DMS53 (cell line): ENCODE measurements around the gene SLC6A8.
"Not testable (repeated sequence)": the region's sequence is repeated elsewhere in the genome, so short reads cannot be mapped to it uniquely, and the experiment has no call there.

Experiments used
- DNase-seq: peaks from one replicate; lab custom pipeline; 2025; lab: John Stamatoyannopoulos, UW

SLC6A8 gene

DNA sequence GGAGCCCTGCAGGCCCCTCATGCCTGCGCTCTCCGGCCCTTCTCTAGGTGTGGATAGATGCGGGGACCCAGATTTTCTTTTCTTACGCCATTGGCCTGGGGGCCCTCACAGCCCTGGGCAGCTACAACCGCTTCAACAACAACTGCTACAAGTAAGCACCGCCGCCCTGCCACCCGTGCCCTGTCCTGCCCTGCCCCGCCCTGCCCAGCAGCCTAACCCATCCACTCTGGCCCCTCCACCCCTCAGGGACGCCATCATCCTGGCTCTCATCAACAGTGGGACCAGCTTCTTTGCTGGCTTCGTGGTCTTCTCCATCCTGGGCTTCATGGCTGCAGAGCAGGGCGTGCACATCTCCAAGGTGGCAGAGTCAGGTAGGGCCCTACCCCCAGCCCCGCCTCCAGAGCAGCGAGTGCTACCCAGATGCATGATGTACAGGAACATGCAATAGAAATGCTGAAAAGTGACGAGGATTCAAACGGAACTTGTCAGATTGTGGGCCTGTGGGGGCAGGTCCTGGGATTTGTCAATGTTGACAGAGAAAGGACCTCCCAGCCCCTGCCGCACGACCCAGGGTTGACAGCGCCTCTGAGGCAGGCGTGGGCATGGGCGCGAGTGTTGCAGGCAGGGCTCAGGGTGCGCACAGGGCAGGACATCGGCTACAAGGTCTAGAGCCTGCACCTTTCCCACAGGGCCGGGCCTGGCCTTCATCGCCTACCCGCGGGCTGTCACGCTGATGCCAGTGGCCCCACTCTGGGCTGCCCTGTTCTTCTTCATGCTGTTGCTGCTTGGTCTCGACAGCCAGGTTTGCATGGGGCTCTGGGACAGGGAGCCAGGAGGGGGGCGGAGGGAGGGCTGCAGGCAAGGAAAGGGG is 5.7 kb downstream of the SLC6A8 start:
- DNase-seq, result no peak

DNA sequence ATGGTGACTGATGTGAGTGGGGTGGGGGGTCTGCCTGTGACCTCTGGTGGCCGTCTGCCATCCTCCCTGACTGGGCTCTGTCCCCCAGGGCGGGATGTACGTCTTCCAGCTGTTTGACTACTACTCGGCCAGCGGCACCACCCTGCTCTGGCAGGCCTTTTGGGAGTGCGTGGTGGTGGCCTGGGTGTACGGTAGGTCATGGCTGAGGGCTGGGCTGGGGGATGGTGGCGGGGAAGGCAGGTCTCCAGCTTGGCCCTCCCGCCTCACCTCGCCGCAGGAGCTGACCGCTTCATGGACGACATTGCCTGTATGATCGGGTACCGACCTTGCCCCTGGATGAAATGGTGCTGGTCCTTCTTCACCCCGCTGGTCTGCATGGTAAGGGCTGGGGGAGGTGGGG is 6.5 kb downstream of the SLC6A8 start:
- not testable (repeated sequence) for DNase-seq

DNA sequence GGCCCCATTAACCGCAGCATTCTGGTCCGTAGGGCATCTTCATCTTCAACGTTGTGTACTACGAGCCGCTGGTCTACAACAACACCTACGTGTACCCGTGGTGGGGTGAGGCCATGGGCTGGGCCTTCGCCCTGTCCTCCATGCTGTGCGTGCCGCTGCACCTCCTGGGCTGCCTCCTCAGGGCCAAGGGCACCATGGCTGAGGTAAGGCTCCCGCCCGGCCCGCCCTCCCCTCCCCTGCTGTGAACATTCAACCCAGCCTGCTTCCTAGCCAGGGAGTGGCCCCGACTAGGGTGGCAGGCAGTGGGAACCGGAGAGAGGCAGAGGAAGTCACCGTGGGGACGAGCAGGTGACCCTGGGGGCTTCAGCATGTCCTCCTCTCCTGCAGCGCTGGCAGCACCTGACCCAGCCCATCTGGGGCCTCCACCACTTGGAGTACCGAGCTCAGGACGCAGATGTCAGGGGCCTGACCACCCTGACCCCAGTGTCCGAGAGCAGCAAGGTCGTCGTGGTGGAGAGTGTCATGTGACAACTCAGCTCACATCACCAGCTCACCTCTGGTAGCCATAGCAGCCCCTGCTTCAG is 7.1 kb downstream of the SLC6A8 start:
- DNase-seq, result no peak

DNA sequence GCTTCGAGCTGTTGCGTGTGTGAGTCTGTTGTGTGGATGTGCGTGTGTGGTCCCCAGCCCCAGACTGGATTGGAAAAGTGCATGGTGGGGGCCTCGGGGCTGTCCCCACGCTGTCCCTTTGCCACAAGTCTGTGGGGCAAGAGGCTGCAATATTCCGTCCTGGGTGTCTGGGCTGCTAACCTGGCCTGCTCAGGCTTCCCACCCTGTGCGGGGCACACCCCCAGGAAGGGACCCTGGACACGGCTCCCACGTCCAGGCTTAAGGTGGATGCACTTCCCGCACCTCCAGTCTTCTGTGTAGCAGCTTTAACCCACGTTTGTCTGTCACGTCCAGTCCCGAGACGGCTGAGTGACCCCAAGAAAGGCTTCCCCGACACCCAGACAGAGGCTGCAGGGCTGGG is 8.4 kb downstream of the SLC6A8 start:
- DNase-seq, result no peak

DNA sequence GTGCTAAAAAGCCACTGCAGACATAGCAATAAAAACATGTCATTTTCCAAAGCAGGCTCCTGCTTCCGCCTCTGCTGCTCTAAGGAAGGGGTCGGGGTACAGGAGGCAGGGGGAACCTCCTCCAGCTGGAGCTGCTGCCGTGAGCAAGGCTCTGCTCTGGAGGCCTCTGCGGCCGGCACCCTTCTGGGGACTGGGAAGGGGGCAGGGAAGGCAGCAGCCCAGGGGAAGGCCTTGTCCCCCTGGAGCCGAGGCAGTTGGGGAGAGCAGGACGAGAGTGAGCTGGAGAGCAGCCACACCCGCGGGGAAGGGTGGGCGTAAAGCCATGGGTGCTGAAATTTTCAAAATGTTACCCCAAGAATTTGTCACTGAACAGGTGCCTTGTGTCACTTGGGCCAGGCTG is 8.8 kb downstream of the SLC6A8 start:
- not testable (repeated sequence) for DNase-seq

DNA sequence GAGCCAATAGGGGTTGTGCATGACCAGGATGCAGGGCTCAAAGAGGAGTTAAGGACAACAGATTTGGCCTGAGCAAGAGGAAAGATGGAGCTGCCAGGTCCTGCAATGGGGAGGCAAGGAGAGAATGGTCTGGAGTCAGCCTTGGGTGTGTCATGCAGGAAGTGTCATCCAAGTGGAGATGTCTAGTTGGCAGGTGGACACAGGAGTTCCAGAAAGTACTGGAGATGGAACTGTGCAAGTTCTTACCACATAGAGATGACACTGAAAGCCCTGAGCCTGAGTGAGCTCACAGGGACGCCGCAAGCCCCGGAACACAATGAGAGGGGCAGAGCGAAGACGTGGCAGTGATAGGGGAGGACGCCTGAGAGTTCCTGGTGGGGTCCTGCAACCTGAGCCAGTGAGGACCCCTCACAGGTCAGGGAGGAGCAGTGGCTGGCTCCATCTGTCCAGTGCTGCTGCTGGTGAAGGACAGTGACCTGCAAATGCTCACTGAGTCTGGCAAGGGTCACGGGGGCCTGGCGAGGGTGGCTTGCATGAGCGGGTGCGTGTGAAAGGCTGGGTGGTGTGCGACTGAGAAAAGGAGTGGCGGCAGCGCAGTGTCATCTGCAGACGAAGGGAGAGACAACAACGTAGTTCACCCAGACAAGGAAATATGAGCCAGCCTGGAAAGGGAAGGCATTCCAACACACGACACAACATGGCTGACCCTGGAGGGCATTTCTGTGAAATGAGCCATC is 9.4 kb downstream of the SLC6A8 start:
- not testable (repeated sequence) for DNase-seq

DNA sequence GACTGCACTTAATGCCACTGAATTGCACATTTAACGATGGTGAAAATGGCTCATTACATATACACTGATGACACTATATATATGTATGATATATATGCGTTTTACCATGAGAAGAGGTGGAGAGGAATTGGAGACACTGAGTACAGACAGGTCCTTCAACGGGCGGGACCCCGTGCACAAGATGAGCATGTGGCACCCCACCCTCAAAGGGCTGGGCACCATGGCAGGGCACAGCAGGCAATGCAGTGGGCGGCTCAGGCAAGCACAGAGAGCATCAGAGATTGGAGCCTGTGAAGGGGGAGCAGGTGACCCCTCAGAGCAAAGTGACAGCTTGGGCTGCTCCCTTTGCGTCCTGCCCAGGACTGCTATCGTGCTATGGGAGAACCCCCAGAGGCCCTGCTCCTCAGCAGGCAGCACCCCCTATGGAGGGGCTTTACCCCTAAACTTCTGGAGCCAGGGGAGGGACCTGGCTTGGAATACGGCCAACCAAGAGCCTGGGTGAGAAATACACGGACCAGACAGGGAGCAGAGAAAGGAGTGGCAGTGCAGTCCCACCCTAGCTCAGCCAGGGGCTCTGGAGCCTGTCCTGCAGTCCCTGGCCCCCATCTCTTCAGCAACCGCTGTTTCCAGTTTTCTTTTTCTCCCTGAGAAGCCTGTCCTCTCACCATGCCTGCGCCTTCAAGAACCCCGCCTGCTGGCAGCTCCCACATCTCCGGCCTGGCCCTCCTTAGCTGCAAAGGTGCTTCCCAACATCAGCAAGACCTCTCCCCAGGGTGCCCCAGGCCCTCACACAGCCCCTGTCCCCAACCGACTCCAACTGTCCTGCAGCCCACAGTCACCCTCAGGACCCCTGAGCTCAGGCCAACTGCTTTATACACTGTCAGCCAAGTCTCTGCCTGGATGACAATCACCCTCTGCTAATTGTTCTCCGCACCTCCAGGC is 10.5 kb downstream of the SLC6A8 start:
- DNase-seq, result no peak

DNA sequence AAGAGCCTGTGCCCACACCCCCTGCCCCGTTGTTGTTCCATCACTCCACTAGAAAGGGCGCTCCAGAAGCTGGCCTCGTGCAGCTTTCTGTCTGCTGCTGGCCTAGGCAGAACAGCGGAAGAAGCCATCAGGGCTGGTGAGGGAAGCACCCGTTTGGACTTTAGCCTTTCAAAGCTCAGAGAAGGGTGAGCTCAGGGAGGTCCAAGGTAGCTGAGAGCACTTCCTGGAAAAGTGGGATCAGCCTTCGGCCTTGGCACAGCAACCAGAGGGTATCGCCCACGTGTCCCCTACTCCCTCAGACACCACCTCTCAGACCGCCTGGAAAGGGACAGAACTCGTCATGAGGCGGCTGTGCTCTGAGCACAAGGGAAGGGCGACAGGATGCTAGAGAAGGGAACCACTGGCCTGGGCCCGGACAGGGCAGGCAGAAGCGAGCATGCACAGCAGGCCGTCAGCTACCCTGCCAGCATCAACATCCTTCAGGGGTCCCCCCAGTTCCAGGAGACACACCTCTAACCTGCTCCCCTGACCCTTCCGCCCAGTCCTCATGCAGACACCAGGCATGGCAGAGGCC is 11.6 kb downstream of the SLC6A8 start:
- DNase-seq, result not testable (repeated sequence)

DNA sequence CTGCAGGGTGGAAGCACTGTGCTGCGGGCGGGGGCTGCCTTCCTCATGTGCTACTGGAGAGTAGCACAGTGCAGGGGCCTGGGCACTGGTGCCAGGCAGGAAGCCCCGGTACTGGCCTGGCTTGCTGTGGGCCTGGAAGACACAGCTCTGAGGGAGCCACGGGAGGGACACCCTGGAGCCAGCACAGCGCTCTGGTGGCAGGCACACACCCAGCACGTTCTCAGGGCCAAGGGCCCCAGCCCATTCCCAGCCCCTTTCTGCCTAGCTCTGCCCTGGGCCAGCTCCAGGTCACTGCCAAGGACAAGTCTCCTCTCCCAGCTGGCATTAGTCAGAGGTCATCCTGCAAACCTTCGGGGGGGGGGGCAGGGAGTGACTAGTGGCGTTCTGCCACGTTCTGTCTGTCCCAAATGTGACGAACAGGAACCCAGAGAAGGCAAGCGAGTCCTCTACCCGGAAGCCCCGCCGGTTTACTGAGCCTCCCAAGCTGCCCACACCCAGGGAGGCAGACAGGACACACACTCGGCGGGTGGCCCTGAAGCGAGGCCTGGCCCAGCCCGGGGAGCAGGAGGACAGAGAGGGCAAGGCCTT is 12.2 kb downstream of the SLC6A8 start:
- DNase-seq, result not testable (repeated sequence)

DNA sequence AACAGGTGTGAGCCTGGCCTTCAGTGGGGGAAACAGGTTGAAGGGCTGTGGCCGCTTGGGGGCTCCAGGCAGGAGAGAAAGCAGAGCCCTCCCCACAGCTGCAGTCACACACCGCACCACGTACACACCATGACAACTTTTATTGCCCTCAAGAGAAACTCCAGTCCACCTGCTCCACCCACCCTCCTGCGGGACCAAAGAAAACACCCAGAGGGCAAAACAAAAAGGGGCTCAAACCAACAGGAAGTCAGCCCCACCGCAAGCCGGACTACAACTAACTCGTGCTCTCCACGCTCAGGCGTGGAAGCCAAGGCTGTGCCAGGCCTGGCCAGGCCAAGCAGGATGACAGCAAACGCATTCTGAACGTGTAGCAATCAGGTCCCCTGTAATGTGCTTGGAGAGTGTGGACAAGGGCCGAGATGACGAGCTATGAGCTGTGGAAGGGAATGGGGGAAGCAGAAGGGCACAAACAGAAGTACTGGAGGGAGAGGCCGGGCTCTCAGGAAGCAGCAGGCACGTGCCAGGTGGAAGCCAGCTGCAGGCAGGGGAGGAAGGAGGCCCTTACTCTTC is 12.7 kb downstream of the SLC6A8 start:
- DNase-seq, result no peak

DNA sequence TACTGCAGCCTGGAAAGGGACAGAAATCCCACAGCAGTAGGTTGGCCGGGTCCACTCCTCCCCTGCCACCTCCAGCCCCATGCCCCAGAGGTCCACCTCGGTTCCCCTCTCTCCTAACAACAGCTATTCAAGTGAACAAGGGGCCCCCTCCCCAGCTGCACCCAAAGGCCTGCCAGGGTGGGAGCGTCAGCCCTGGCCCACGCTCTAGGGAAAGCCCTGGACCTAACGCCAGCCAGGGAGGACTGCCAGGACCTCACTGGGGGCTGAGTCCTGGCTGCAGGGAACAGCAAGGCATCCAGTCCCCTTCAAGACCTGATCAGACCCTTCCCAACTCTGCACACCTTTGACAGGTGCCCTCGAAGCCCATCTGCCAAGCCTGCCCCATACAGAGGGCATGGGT is 13.2 kb downstream of the SLC6A8 start:
- DNase-seq, result no peak

DNA sequence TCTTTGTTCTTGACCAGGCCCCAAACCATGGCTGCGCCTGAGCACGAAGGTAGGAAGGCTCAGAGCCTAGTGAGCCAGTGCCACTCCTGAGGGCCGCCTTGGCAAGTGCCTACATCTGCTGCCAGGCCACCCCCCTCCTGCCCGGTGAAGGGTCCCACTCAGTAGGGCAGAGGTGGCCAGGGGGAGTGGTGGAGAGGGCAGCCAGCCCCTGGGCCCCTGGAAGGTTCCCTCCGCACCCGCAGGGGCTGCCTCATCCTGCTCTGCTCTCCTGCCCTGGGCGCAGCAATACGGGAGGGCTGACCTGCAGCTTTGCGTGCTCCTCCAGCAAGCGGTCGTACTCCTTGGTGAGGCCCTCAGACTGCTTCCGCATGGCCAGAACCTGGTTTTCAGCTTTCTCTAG is 14.0 kb downstream of the SLC6A8 start:
- no peak for DNase-seq

DNA sequence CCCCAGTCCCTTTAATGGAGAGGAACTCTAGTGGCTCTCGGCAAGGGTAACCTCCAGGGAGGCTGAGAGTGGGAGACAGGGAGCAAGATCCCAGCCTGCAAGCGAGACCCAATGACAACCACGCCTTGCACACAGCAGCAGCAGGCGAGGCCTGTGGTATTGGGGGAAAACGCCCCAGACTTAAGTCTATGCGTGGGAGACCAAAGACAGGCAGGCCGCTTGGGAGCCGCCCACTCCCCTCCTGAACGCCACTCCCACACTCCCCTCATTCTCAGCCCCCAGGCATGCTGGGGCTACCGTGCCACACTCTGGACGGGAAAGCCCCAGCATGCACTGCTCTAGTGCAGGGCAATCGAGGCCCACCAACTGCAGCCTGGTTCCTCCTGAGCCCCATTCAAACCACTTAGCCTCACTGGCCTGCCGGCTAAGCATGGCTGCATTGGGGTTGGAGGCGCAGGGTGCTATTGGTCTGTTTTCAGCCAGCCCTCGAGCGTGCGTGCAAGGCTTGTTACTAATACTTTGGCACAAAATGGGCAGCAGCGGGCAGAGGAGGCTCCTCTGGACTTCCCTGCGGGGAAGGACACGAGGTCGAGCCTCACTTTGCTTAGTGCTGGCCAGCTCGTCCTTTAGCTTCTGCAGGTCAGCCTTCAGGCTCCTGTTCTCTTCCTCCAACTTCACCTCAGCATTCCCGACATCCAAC is 14.8 kb downstream of the SLC6A8 start:
- no peak for DNase-seq

DNA sequence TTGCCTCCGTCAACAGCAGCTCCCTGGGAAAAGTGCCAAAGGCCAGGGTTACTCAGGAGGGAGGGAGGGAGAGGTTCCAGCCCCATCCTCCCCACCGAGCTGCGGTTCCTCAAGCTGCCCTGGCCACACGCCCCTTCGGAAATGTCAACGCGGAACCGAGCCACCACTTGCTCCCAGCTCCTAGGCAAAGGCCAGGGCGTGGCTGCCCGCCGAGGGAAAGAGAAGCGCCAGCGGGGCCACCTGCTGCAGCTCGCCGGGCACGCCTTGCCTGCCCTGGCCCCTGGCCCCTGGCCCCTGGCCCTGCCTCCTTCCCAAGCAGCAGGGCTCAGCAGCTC is 15.3 kb downstream of the SLC6A8 start:
- no peak for DNase-seq

DNA sequence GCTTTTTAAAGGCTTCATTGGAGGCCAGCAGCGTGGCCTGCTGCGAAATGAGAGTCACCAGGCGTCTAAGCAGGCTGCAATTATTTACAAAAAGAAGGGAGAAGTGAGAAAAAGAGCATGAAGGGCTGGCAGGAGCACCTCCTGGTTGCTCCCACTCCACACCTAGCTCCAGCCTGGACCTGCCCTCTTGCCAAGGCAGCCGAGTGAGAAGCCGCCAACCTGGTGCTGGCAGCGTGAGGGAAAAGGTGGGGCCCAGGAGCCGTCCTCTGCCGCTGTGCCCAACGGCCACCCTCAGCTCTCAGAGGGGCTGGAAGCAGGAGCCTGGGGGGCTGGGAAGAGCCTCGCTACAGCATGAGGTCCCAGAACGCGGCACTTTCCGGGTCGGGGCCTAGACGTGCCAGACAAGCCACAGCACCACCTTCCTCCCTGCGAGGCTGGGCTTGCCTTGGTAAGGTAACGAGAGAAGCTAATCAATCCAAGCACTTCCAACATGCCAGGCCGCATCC is 16.3 kb downstream of the SLC6A8 start:
- no peak for DNase-seq

DNA sequence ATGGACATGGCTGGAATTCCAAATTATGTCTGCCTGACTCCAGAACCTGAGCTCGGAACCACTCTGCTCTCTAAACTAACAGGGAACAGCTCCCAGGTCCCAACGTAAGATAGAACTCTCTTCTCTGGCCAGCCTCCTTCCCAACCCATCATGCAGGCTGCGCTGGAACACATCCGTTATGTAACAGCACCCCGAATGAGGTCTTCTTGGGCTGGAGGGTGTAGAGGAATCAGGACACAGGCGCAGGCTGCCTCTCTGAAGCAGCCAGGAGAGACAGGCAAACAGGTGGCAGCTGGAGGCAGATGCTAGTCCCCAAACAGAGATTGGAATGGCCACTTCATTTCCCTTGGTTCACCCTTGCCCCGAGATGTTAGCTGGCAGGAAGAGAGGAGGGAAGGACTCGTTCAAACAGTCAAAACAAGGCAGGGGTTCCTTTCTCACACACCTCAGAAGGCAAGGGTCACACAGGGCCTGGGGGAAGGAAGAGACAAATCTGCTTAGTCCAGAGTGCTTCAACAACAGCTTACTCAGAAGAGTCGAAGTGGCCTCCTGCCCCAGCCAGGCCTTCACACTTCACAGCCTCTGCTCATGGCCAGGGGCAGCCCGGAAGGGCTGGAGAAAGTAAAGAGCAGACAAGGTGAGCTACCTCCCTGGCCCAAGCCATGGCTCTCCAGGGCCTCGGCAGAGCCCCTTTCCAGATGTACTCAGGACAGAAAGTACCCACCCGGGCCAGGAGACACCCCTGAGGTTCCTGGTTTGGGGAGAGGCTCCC is 17.1 kb downstream of the SLC6A8 start:
- DNase-seq, result not testable (repeated sequence)

DNA sequence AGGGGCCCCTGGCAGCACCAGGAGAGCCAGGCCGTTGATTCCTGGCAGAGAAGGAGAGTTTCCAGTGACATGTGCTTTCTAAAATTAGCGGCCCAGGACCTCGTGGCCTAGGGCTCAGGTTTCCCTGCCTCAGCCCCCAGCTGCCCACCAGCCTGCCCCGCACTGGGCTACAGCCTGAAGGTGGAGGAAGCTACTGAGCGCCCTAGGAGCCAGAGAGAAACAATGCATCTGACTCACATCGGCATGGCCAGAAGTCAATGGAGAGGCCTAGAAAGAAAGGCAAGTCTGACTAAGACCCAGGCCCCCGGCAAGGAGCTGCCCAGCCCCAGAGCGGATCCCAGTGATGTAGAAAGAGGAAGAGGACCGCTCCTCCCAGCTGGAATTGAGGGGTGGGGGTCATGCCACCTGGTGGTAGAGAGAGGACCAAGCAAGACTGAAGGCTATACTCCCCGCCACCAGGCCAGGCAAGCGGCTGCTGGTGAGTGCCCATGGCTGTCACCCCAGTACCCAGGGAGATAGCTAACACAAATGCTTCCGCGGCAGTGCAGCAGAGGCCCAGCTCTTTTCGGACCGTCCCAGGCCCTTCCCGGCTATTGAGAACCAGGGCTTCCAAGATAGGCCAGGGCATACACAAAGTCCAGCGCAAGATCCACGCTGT is 17.8 kb downstream of the SLC6A8 start:
- not testable (repeated sequence) for DNase-seq

DNA sequence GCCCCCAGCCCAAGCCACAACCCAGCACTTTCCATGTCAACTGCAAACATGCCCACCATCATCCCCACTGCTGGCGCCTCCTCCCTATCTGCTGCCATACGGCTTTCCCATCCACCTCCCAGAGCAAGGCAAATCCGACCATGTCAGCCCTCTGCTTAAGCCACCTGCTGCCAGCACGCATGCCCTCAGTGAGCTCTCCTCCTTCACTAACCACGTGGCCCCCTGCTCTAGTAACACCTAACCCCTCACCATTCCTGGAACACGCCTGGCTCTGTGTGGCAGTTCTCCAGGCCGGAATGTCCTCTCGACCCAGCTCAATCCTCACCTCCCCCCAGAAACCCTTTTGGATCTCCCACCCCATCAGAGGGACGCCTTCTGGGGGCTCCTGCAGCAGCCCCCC is 19.1 kb downstream of the SLC6A8 start:
- DNase-seq, result no peak

DNA sequence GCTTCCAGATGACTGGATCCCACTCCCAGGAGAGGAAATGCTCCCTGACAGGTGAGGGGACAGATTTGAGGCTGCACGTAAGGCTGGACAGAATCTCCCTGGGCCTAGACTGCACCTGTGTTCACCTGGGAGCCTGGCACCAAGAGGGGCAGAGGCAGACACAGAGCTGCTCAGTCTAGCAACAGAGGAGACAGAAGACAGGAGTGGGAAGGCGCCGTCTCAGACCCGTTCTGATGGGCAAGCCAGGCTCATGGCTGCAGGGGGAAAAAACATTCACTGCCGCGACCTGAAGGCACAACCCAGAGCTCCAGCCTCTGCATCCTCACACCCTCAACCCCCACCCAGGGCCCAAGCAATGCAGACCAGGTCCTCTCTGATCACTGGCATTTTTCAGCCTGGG is 19.7 kb downstream of the SLC6A8 start:
- DNase-seq, result no peak
